CD4-positive, alpha-beta T cell treated with Interleukin-12 subunit alpha and Interleukin-12 subunit beta, for 1 hour (primary cell): Measurements from ENCODE around the gene RNF213.

Source experiments
- DNase-seq: peaks from one replicate; pipeline ENCODE4 v3.0.0-alpha.2; 2020

Gene RNF213

GRCh38 chr17:80374732-80375585 is 114.3 kb downstream of the RNF213 start:
- no peak for DNase-seq

DNA sequence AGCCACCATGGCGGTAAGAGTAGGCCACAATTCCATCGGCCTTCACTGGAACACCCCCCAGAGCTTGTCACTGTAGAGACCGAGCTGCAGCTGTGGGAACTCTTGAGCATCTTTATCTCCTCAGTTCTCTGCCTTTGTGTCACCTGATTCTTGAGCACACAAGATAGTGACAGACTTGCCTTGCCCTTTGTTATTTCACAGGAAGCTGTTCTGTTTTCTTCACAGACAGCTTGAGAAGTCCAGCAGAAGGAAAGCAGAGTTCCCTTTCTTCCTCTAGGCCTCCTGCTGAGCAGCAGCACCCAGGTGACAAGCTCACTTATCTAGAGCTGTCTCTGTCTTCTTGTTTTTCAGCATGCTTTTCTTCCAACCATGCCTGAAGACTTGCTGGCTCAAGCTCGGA is 115.9 kb downstream of the RNF213 start:
- DNase-seq, result no peak

DNA sequence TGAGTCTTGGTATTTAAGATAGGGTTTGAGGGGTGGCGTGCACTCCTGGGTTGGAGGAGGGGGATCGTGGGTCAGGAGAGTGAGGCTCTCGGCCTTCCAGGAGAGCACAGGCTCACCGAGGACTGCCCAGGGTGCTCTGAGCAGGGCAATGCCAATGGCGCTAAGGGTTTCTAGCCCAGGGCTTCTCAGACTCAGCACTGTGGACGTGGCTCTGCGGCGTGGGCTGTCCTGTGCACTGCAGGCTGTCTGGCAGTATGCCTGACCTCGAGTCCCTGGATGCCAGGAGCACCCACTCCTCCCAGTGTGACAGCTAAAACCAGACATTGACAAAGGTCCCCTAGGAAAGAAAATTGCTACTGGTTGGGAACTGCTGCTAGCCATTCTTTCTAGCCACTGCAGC is 117.1 kb downstream of the RNF213 start:
- DNase-seq, result no peak

GRCh38 chr17:80379348-80379747 is 118.7 kb downstream of the RNF213 start:
- DNase-seq, result no peak

GRCh38 chr17:80380068-80380467 is 119.4 kb downstream of the RNF213 start:
- no peak for DNase-seq

GRCh38 chr17:80380555-80381002 is 119.9 kb downstream of the RNF213 start:
- no peak for DNase-seq

DNA sequence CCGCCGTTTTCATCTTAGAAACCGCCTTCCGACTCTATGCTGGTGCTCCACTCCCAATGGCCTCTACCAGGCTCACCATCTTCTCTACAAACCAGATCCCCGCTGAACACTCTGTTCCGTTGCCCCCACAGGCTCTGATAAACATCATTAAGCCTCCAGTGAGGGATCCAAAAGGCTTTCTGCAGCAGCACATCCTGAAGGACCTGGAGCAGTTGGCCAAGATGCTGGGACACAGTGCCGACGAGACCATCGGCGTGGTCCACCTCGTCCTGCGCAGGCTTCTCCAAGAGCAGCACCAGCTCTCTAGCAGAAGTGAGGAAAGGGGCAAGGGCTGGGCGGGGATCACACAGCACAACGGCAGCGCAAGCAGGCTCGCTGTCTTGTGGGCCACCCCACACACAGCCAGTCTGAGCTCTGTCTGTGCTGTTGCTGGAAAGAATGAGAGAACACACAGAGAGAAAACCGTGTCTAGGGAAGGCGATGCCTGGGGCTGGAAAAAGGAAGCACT is 120.8 kb downstream of the RNF213 start:
- DNase-seq, result no peak

- no peak for DNase-seq
These were observed 121.8 kb downstream of the RNF213 start for GRCh38 chr17:80382446-80382845.

GRCh38 chr17:80382956-80383355 is 122.3 kb downstream of the RNF213 start:
- no peak for DNase-seq

DNA sequence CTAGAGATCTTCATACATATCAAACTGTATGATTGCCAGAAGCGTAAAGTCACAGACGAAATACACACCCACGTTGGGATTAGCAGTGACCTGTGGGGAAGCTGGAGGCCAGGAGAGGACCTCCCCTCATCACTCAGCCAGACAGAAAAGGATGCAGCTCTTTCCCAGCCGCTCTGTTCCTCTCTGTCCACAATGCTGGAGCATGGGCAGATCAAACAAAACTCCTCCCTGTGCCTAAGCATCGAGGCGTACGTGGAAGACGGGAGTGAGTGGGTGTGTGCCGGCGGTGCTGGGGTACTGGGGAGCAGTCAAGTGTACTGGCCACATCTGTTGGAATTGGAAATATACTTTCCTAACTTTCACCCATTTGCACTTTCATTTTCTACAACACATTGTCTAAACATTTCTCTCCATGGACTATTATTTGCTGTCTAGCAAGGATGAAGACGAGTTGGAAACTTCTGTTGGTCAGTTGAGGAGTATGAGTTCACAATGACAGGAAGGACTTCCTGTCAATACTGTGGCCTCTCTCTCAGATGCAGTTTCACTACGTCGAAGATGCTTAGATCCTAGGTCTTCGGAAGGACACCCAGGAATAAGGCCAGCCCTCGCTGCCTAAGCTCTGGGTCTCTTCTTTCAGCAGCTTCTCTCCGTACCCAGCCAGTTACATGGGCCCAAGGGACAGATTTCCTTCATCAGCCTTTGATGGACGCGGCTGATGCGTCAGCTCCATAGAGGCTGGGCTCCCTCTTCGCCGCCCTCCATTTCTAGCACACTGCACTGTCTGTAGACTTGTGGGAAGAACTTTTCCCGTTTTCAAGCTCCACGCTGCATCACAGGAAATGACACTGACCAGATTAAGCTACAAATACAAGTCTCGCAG is 123.7 kb downstream of the RNF213 start:
- no peak for DNase-seq

DNA sequence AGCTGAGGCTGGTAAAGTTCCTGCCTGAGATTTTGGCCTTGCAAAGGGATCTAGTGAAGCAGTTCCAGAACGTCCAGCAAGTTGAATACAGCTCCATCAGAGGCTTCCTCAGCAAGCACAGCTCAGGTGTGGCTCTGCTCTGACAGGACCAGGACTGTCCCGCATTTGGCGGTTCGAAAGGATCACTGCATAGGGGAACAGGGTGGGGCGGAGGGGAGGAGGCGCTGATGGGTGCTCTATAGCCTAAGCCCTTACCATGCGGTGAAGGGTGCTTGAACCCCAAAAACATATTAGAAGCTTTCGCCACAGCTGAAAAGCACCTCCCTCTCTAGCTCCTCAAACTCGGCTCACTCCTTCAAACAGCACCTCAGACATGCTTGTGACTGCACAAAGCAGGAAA is 124.4 kb downstream of the RNF213 start:
- DNase-seq, result no peak

- DNase-seq, result no peak
These were observed 125.7 kb downstream of the RNF213 start for GRCh38 chr17:80386341-80386740.

GRCh38 chr17:80387071-80387470 is 126.4 kb downstream of the RNF213 start:
- no peak for DNase-seq

DNA sequence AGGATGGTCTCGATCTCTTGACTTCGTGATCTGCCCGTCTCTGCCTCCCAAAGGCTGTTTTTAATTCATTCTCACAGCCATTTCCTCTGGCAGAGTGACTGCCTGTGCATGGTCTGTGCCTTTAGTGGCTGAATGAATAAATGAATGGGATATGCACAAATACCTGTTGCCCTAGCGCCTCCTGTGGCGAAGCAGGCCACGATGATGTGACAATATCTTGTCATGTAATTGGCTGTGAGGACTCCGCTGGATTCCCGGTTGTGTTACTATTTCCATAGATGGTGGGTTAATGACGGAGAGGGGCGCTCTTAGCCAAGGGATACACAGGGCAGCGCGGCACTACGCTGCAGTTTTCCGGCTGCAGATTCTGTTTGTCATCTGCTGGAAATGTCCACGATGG is 127.5 kb downstream of the RNF213 start:
- DNase-seq, result no peak

- no peak for DNase-seq
These were observed 127.9 kb downstream of the RNF213 start for GRCh38 chr17:80388601-80389000.

GRCh38 chr17:80389011-80389995 is 128.7 kb downstream of the RNF213 start:
- DNase-seq, result no peak

DNA sequence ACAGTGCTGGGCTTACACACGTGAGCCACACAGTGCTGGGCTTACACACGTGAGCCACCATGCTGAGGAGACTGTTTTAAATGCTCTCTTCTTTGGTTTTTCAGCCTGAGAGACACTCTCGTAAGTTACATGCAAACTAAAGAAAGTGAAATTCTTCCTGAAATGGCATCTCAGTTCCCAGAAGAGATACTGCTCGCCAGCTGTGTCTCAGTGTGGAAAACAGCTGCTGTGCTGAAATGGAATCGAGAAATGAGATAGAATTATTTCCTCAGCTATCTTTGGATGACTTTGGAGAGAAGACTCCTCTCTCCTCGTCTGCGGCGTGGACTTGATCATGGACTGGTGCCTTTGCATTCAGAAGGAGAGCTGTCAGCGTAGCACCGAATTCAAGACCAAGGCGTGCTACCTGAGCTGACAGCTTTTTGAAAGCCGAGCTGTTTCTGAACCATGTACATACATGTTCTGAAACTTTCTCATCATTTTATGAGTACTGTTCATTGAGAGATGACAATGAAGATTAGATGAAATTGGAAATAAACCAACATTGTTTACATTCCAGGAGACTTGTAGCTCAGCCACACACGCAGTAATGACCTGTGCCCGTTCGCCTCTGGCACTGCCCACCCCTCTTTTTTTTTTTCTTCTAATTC is 132.7 kb downstream of the RNF213 start:
- no peak for DNase-seq

- DNase-seq, result no peak
These were observed 133.3 kb downstream of the RNF213 start for GRCh38 chr17:80393961-80394360.

DNA sequence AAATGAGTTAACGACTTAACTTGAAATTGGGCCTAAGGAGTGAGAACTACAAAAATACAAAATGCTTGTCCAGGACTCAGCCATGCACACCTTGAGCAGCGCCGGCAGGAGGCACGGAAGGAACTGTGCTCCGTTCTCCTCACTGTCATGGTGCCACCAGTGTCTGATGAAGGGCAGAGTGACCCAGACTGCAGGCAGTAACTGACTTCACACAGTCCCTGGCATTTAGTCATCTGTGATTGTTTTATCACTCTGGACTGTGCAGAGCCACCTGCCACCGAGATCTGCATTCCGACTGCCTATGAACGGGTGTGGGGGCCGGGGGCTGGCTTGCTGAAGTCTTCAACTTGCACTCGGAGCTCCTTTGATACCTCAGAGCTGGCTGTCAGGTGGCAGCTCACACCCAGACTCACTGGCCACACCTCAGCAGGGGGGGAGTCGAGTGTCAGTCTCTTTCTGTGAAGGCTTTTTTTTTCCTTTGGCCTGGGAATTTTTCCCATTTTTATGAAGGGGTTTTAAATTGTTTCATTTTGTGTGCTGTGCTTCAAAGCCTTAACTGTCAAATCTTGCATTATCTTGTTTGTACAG is 134.1 kb downstream of the RNF213 start:
- no peak for DNase-seq

- DNase-seq, result no peak
These were observed 134.9 kb downstream of the RNF213 start for GRCh38 chr17:80395402-80396151.
